Tibial nerve (tissue), 3 donors: ENCODE results near the gene HGFAC.

Source experiments
- CTCF ChIP-seq, 5 experiments: fragments of 200-600 bp in 3 of 5; fragments of 450-650 bp in 2 of 5; sonication (generic) in 3 of 5; IDR thresholded peaks; one replicate each; pipeline ENCODE4 v1.5.1; 2016 to 2019; ENCODE audit warnings: antibody characterized with exemption in 5 of 5, mild to moderate bottlenecking in 3 of 5, moderate library complexity in 2 of 5
- POLR2A ChIP-seq, 2 donors: fragments of 450-650 bp; IDR thresholded peaks; one replicate each; pipeline ENCODE4 v1.6.1; 2017; ENCODE audit warnings: antibody characterized with exemption in 2 of 2, mild to moderate bottlenecking in 2 of 2, moderate library complexity in 2 of 2

- TF ChIP-seq POLR2A (IDR thresholded peaks at IDR 0.05) (no peak), CTCF (IDR thresholded peaks at IDR 0.05) (no peak)
Measured at GRCh38 chr4:3417448-3417847, 24.3 kb upstream of the HGFAC start.
